ENCODE results near the gene SERBP1.

Gene SERBP1

GRCh38 chr1:67377253-67377652 lies 52.9 kb downstream of the SERBP1 start:
- H3K4me3 ChIP-seq (ENCODE audit: low read length): no peak overlapping the region
- TF ChIP-seq ZNF274 (IDR thresholded peaks at IDR 0.05; ENCODE audit: low read depth, low read length): no peak

GRCh38 chr1:67376381-67376780 lies 53.8 kb downstream of the SERBP1 start:
- no peak for TF ChIP-seq ZNF274 (IDR thresholded peaks at IDR 0.05; ENCODE audit: low read depth, low read length)
- H3K4me3 ChIP-seq (ENCODE audit: low read length): no peak overlapping the region

GRCh38 chr1:67372898-67373297 lies 57.3 kb downstream of the SERBP1 start:
- TF ChIP-seq ZNF274 (IDR thresholded peaks at IDR 0.05; ENCODE audit: low read depth, low read length): no peak

GRCh38 chr1:67372136-67372535 lies 58.1 kb downstream of the SERBP1 start:
- no peak overlapping the region for H3K4me3 ChIP-seq (ENCODE audit: low read length)
- TF ChIP-seq ZNF274 (IDR thresholded peaks at IDR 0.05; ENCODE audit: low read depth, low read length): no peak

More at GRCh38 chr1:67372898-67373297, 57.3 kb downstream of the SERBP1 start:
- H3K4me3 ChIP-seq (ENCODE audit: low read length): no peak overlapping the region

- no peak overlapping the region for H3K4me3 ChIP-seq (ENCODE audit: low read length)
- no peak for TF ChIP-seq ZNF274 (IDR thresholded peaks at IDR 0.05; ENCODE audit: low read depth, low read length)
These were observed 58.5 kb downstream of the SERBP1 start for GRCh38 chr1:67371681-67372080.

- TF ChIP-seq ZNF274 (IDR thresholded peaks at IDR 0.05; ENCODE audit: low read depth, low read length): no peak
- H3K4me3 ChIP-seq (ENCODE audit: low read length): no peak overlapping the region
These were observed 59.2 kb downstream of the SERBP1 start for GRCh38 chr1:67371043-67371442.

- no peak for TF ChIP-seq ZNF274 (IDR thresholded peaks at IDR 0.05; ENCODE audit: low read depth, low read length)
- H3K4me3 ChIP-seq (ENCODE audit: low read length): no peak overlapping the region
These were observed 62.1 kb downstream of the SERBP1 start for GRCh38 chr1:67368046-67368514.

- no peak overlapping the region for H3K4me3 ChIP-seq (ENCODE audit: low read length)
- no peak for TF ChIP-seq ZNF274 (IDR thresholded peaks at IDR 0.05; ENCODE audit: low read depth, low read length)
These were observed 62.7 kb downstream of the SERBP1 start for GRCh38 chr1:67367370-67368045.

GRCh38 chr1:67361641-67362040 lies 68.6 kb downstream of the SERBP1 start:
- TF ChIP-seq ZNF274 (IDR thresholded peaks at IDR 0.05; ENCODE audit: low read depth, low read length): no peak
- no peak overlapping the region for H3K4me3 ChIP-seq (ENCODE audit: low read length)

GRCh38 chr1:67359592-67359991 lies 70.6 kb downstream of the SERBP1 start:
- TF ChIP-seq ZNF274 (IDR thresholded peaks at IDR 0.05; ENCODE audit: low read depth, low read length): no peak
- no peak overlapping the region for H3K4me3 ChIP-seq (ENCODE audit: low read length)
